ENCODE data around the gene WNT2B. TPM values are rescaled to one million over a fixed set of nuclear protein-coding genes. Genes with fewer than 3 reads are reported as not detected.

WNT2B gene
- total RNA-seq, 1 experiment from 2014 or later, result 1.2 TPM

- CTCF ChIA-PET, result no interaction called here
- H3K27ac Mint-ChIP-seq, result no peak overlapping the region
- H3K9me3 Mint-ChIP-seq, result no peaks in the 10 kb centered on the region
- POLR2A ChIA-PET, result no interaction called here
- peaks cover 7% of the 10 kb centered on the region for H3K36me3 Mint-ChIP-seq
- H3K4me1 Mint-ChIP-seq, result no peaks in the 10 kb centered on the region
- ATAC-seq (no peak), DNase-seq (ENCODE audit: low spot score) (no peak)
- TF ChIP-seq NFATC4 (CRISPR knock-in tag; IDR thresholded peaks at IDR 0.05) (no peak), ZNF532 (CRISPR knock-in tag; IDR thresholded peaks at IDR 0.05; ENCODE audit: borderline replicate concordance) (no peak), MXD4 (CRISPR knock-in tag; IDR thresholded peaks at IDR 0.05; ENCODE audit: borderline replicate concordance) (no peak), GTF2I (CRISPR knock-in tag; conservative IDR thresholded peaks at IDR 0.05) (no peak), MLX (CRISPR knock-in tag; IDR thresholded peaks at IDR 0.05) (no peak), FOXJ3 (CRISPR knock-in tag; IDR thresholded peaks at IDR 0.05; ENCODE audit: borderline replicate concordance) (no peak), ETV6 (CRISPR knock-in tag; IDR thresholded peaks at IDR 0.05) (no peak), ZNF281 (CRISPR knock-in tag; IDR thresholded peaks at IDR 0.05) (no peak), JUN (CRISPR knock-in tag; IDR thresholded peaks at IDR 0.05) (no peak)
- H3K27me3 Mint-ChIP-seq (ENCODE audit: low read depth), result no peaks in the 10 kb centered on the region
- no peak overlapping the region for H3K4me3 Mint-ChIP-seq
Measured at GRCh38 chr1:112563341-112563740, 54.6 kb downstream of the WNT2B start.

- ChIA-PET POLR2A (no interaction called here), CTCF (no interaction called here)
- DNase-seq (ENCODE audit: low spot score), result no peak
- Mint-ChIP-seq H3K36me3 (peaks cover 10% of the 10 kb centered on the region), H3K27me3 (ENCODE audit: low read depth) (no peaks in the 10 kb centered on the region), H3K9me3 (no peaks in the 10 kb centered on the region), H3K4me1 (no peaks in the 10 kb centered on the region), H3K27ac (no peak overlapping the region), H3K4me3 (no peak overlapping the region)
- no peak for ATAC-seq
- TF ChIP-seq NFE2L1 (CRISPR knock-in tag; IDR thresholded peaks at IDR 0.05) (no peak), RELA (CRISPR knock-in tag; IDR thresholded peaks at IDR 0.05; ENCODE audit: borderline replicate concordance) (no peak), ZNF396 (CRISPR knock-in tag; IDR thresholded peaks at IDR 0.05; ENCODE audit: borderline replicate concordance) (no peak), ZMAT4 (CRISPR knock-in tag; IDR thresholded peaks at IDR 0.05) (no peak), FOXP4 (CRISPR knock-in tag; IDR thresholded peaks at IDR 0.05) (no peak), NR2C2 (CRISPR knock-in tag; IDR thresholded peaks at IDR 0.05) (no peak), ZNF138 (CRISPR knock-in tag; conservative IDR thresholded peaks at IDR 0.05) (no peak), ZNF512 (CRISPR knock-in tag; IDR thresholded peaks at IDR 0.05; ENCODE audit: borderline replicate concordance) (no peak), ZNF219 (CRISPR knock-in tag; IDR thresholded peaks at IDR 0.05; ENCODE audit: borderline replicate concordance) (no peak), MAX (CRISPR knock-in tag; IDR thresholded peaks at IDR 0.05) (no peak), PREB (CRISPR knock-in tag; IDR thresholded peaks at IDR 0.05; ENCODE audit: borderline replicate concordance) (no peak), NFATC4 (CRISPR knock-in tag; IDR thresholded peaks at IDR 0.05) (no peak), FOXP1 (CRISPR knock-in tag; IDR thresholded peaks at IDR 0.05; ENCODE audit: borderline replicate concordance) (no peak), GRHL2 (CRISPR knock-in tag; IDR thresholded peaks at IDR 0.05; ENCODE audit: insufficient replicate concordance, severe bottlenecking) (no peak), SOX15 (CRISPR knock-in tag; IDR thresholded peaks at IDR 0.05) (no peak)
Measured at GRCh38 chr1:112564081-112564480, 55.3 kb downstream of the WNT2B start.

Data from WTC11 (cell line).